Activated CD4-positive, alpha-beta T cell treated with anti-CD3 and anti-CD28 coated beads for 36 hours (primary cell): ENCODE results near the gene ZFYVE28. TPM values are rescaled to one million over a fixed set of nuclear protein-coding genes. Genes with fewer than 3 reads are reported as not detected.

ENCODE experiments used
- ATAC-seq: fragments of 200-7000 bp; cut with Tn5 transposase; one replicate; pipeline ENCODE4 v1.10.0; 2021; ENCODE audit warnings: mild to moderate bottlenecking, moderate library complexity
- CTCF ChIA-PET: fragments of 350-600 bp; sonication (Branson Sonifier 250); formaldehyde crosslinking; loops from one replicate; lab custom pipeline; 2021; ENCODE audit warnings: antibody characterized with exemption; lab: Charles Lee
- POLR2A ChIA-PET: fragments of 350-600 bp; sonication (Branson Sonifier 250); formaldehyde crosslinking; loops from one replicate; lab custom pipeline; 2021; ENCODE audit warnings: antibody characterized with exemption, inconsistent platforms; lab: Charles Lee
- DNase-seq: peaks from one replicate; pipeline ENCODE4 v3.0.0-alpha.2; 2020
- H3K27ac Mint-ChIP-seq: one replicate; pipeline ENCODE4 v1.8.0; 2021; ENCODE audit warnings: mixed read lengths
- H3K27me3 Mint-ChIP-seq: one replicate; pipeline ENCODE4 v1.8.0; 2021; ENCODE audit warnings: mixed read lengths
- H3K36me3 Mint-ChIP-seq: one replicate; pipeline ENCODE4 v1.8.0; 2021; ENCODE audit warnings: low read depth, mixed read lengths
- H3K4me1 Mint-ChIP-seq: one replicate; pipeline ENCODE4 v1.8.0; 2021; ENCODE audit warnings: mixed read lengths
- H3K4me3 Mint-ChIP-seq: one replicate; pipeline ENCODE4 v1.8.0; 2021; ENCODE audit warnings: mild to moderate bottlenecking, moderate library complexity, mixed read lengths
- H3K9me3 Mint-ChIP-seq: one replicate; pipeline ENCODE4 v1.8.0; 2021; ENCODE audit warnings: low read depth, mixed read lengths
- intact Hi-C, 2 experiments: fragments of 100-400 bp; cut with DNase I in 1 of 2; cut with micrococcal nuclease in 1 of 2; formaldehyde crosslinking; loops; one replicate each; pipeline versions ENCODE4 v1.14.2 to v1.15.1; 2022 to 2024; cut with DNase I, micrococcal nuclease
- total RNA-seq, 2 experiments: library from RNA; stranded (reverse); gene quantifications; one replicate each; pipeline ENCODE4 v1.2.3, GENCODE V29; 2021

The ZFYVE28 gene
- total RNA-seq, 2 experiments from 2014 or later, result 8.7 to 9.3 TPM

DNA sequence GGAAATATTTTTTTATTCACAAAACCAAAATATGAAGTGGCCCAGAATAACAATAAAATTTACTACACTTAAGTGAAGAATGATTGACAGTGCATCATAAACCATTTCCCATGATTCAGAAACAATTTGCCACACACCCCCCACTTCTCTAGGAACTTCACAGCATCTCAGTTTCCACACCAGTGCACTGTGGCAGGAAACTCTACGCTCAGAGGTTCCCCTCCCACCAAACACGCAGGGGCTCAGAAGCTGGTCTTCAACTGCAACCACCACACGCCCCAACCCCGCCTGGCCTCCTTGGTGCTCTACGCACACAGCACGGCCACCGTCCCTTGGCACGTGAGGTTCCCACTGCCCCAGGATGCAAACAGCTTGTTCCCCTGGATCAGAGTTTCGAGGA is 63.7 kb downstream of the ZFYVE28 start:
- Mint-ChIP-seq H3K4me3 (no peak overlapping the region), H3K4me1 (peaks cover 6% of the 10 kb centered on the region), H3K36me3 (no peaks in the 10 kb centered on the region), H3K27me3 (no peaks in the 10 kb centered on the region), H3K27ac (no peak overlapping the region), H3K9me3 (no peaks in the 10 kb centered on the region)
- intact Hi-C loops, result loop anchor here (1.0 to 5.0 kb wide), 2 partner anchors 132 to 134 kb away; no protein-coding TSS in a partner anchor
- ATAC-seq (no peak), DNase-seq (no peak)
- ChIA-PET CTCF (interaction anchor here (0.6 kb wide), 1 partner anchor 129 kb away, joined by 4 read pairs; no protein-coding TSS in a partner anchor), POLR2A (no interaction called here)

DNA sequence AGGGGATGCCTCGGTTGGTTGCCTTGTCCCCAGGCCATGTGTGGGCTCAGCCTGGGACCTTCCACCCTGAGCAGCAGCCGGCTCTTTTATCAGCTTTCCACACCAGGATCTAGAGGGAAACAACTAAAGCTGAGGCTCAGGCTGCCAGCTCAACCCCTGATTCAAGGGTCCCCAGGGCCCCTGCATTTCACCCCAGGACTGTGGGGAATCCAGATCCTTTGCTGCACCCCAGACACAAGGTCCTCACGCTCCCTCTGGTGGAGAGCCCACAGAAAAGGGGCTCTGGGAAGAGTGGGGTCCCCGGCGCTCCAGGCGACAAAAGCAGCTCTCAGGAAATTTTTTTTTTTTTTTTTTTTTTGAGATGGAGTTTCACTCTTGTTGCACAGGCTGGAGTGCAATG is 64.3 kb downstream of the ZFYVE28 start:
- CTCF ChIA-PET, result interaction anchor here (0.5 to 0.6 kb wide), 2 partner anchors 129 to 226 kb away, joined by 3 to 4 read pairs; no protein-coding TSS in a partner anchor
- intact Hi-C loops, result loop anchor here (1.0 to 5.0 kb wide), 2 partner anchors 132 to 134 kb away; no protein-coding TSS in a partner anchor
- POLR2A ChIA-PET, result no interaction called here
- H3K36me3 Mint-ChIP-seq, result no peaks in the 10 kb centered on the region
- ATAC-seq (peak; percentile 49), DNase-seq (peak; percentile 31)
- no peaks in the 10 kb centered on the region for H3K9me3 Mint-ChIP-seq
- H3K4me1 Mint-ChIP-seq, result peaks cover 6% of the 10 kb centered on the region
- H3K27ac Mint-ChIP-seq, result no peak overlapping the region
- no peaks in the 10 kb centered on the region for H3K27me3 Mint-ChIP-seq
- H3K4me3 Mint-ChIP-seq, result no peak overlapping the region

DNA sequence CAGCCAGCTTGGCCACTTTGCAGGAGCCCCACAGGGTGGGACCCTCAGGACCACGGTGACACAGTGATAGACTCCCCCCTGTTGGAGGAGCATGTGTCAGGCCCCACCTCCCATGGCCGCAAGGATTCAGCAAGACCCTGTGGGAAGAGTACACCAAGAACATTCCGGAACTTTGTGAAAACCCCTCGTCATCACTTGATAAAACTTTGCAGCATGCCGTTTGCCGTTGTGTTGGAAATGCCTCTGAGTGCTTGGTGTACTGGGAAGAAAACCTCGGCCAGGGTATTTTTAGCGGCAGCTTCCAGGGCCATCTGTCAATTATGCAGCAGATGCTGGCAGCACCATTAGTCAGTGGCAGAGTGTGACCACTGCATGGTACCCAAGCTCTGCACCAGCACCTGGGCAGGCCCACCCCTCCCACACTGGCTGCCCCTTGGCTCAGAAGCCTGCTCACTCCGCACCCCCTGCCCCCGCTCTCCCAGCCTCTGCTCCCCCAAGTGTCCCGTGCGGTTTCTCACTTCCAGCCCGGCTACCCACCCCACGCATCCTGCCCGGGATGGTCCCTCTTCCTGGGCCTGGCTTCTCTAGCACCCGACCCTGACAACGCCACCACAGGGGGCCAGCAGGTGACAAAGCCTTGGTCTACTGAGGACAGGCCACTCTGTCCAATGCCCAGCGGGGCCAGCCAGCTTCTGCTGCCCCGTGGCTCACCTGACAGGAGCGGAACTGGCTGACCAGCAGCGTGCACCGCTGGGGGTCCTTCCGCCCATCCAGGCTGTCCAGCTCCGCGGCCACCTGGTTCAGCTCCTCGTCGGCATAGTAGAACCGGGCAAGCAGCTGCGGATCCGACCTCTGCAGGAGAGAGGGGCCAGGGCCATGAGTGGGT is 65.0 kb downstream of the ZFYVE28 start:
- CTCF ChIA-PET, result no interaction called here
- no peak overlapping the region for H3K4me3 Mint-ChIP-seq
- H3K27ac Mint-ChIP-seq, result no peak overlapping the region
- no peak for ATAC-seq
- no peaks in the 10 kb centered on the region for H3K9me3 Mint-ChIP-seq
- POLR2A ChIA-PET, result no interaction called here
- no peak for DNase-seq
- intact Hi-C loops, result loop anchor here (1.0 to 5.0 kb wide), 2 partner anchors 131 to 133 kb away; no protein-coding TSS in a partner anchor
- no peaks in the 10 kb centered on the region for H3K36me3 Mint-ChIP-seq
- peaks cover 6% of the 10 kb centered on the region for H3K4me1 Mint-ChIP-seq
- no peaks in the 10 kb centered on the region for H3K27me3 Mint-ChIP-seq

DNA sequence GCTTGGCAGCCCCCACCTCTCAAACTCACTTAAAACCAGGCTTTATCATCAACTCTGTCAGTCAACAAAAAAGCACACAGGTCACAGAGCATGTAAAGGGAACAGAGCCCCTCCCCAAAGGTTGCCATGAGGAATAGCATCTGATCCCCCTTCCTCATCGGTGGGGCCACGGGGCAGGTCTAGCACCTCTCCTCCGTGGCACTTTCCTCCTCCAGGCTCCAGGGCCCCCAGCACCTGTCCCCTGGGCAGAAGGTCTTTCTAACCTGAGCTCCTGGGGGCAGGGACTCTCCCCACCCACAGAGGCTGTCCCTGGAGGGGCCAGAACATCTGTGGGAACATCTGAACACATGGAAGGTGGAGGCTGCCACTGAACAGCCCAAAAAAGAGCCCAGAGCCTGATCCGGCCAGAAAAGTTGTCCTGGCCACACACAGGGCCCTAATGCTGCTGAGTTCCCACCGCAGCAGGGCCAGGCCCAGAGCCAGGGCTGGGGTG is 65.7 kb downstream of the ZFYVE28 start:
- no peak overlapping the region for H3K27ac Mint-ChIP-seq
- DNase-seq (no peak), ATAC-seq (no peak)
- no peak overlapping the region for H3K4me3 Mint-ChIP-seq
- ChIA-PET POLR2A (no interaction called here), CTCF (interaction anchor here (0.5 kb wide), 1 partner anchor 142 kb away, joined by 4 read pairs; no protein-coding TSS in a partner anchor)
- H3K9me3 Mint-ChIP-seq, result no peaks in the 10 kb centered on the region
- intact Hi-C loops, result loop anchor here in 1 of 2 experiments (5.0 kb wide), 1 partner anchor 130 kb away; no protein-coding TSS in a partner anchor
- no peaks in the 10 kb centered on the region for H3K36me3 Mint-ChIP-seq
- no peaks in the 10 kb centered on the region for H3K27me3 Mint-ChIP-seq
- peaks cover 8% of the 10 kb centered on the region for H3K4me1 Mint-ChIP-seq

DNA sequence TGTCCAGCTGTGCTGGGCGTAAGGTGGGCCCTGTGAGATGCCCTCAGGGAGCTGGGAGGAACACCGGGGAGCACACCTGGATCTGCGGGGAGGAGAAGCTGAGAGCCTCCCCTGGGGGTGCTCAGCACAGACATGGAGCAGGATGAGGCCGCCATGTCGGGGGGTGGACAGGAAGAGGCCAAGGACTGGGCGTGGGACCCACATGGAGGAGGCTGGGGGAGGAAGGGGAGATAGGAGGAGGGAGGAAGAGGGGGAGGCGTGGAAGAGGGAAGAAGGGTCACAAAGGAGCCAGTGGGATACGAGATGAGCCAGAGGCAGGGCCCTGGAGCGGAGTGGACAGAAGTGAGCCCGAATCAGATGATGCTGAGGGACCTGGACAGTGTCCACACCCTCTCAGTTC is 66.3 kb downstream of the ZFYVE28 start:
- H3K4me1 Mint-ChIP-seq, result peaks cover 14% of the 10 kb centered on the region
- POLR2A ChIA-PET, result no interaction called here
- H3K4me3 Mint-ChIP-seq, result no peak overlapping the region
- intact Hi-C loops, result loop anchor here in 1 of 2 experiments (5.0 kb wide), 1 partner anchor 130 kb away; no protein-coding TSS in a partner anchor
- ATAC-seq, result no peak
- CTCF ChIA-PET, result interaction anchor here (0.5 kb wide), 1 partner anchor 141 kb away, joined by 4 read pairs; no protein-coding TSS in a partner anchor
- H3K36me3 Mint-ChIP-seq, result no peaks in the 10 kb centered on the region
- no peak for DNase-seq
- H3K9me3 Mint-ChIP-seq, result no peaks in the 10 kb centered on the region
- no peaks in the 10 kb centered on the region for H3K27me3 Mint-ChIP-seq
- no peak overlapping the region for H3K27ac Mint-ChIP-seq

DNA sequence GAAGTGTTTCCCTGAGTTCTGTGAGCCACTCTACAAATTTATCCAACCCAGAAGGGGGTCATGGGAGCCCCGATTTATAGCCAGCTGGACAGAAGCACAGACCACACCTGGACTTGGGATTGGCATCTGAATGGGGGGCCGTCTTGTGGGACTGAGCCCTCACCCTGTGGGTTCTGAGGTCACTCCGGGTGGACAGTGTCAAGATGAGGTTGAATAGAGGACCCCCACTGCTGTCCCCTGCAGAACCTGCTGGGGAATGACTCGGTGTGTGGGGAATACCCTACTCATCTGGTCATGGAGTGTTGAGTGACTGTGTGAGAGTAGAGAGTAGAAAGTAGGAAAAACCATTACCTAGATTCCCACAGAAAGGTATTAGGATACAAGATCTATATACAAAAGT is 67.5 kb downstream of the ZFYVE28 start:
- Mint-ChIP-seq H3K9me3 (no peaks in the 10 kb centered on the region), H3K36me3 (no peaks in the 10 kb centered on the region), H3K4me3 (no peak overlapping the region), H3K27ac (no peak overlapping the region), H3K27me3 (no peaks in the 10 kb centered on the region), H3K4me1 (peaks cover 15% of the 10 kb centered on the region)
- no peak for ATAC-seq
- POLR2A ChIA-PET, result no interaction called here
- CTCF ChIA-PET, result interaction anchor here (0.9 kb wide), 1 partner anchor 45 kb away, joined by 3 read pairs; no protein-coding TSS in a partner anchor
- intact Hi-C loops, result loop anchor here in 1 of 2 experiments (5.0 kb wide), 1 partner anchor 129 kb away; no protein-coding TSS in a partner anchor
- no peak for DNase-seq

DNA sequence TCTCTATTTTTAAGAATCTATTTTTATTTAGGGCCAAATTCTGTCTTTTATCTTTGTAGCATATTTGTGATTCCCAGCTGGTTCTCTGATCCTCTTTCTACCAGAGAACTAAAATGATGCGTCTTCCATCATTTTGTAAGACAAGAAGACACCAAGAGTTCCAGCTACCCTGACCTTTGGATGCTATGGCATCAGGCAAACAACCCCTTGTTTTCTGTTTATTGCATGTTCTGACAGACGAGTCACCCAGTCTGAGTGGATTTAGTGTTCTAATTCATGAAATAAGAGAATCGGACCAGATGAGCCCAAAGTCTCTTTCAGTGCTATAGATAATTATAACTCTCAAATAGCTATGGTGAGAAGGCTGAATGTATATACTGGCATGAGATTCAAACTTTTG is 69.7 kb downstream of the ZFYVE28 start:
- Mint-ChIP-seq H3K27me3 (no peaks in the 10 kb centered on the region), H3K4me3 (no peak overlapping the region), H3K4me1 (peaks cover 9% of the 10 kb centered on the region), H3K9me3 (no peaks in the 10 kb centered on the region), H3K36me3 (peaks cover 8% of the 10 kb centered on the region), H3K27ac (no peak overlapping the region)
- POLR2A ChIA-PET, result no interaction called here
- intact Hi-C loops, result no loop called here
- DNase-seq (no peak), ATAC-seq (no peak)
- CTCF ChIA-PET, result interaction anchor here (0.5 kb wide), 1 partner anchor 217 kb away, joined by 3 read pairs; no protein-coding TSS in a partner anchor

DNA sequence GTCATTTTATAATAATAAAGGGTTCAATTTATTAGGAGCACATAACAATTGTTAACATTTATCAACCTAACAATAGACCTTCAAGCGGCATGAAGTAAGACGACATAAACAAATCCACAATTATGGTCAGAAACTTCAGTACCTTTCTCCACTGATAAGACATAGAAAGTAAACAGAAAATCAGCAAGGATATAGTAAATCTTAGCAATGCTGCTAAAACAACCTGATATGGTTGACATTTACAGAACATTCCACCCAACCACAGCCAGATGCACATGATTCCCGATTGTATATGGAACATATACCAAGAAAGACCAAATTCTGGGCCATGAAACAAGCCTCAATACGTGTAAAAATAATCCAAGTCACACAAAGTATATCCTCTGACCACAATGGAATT is 71.3 kb downstream of the ZFYVE28 start:
- peaks cover 9% of the 10 kb centered on the region for H3K4me1 Mint-ChIP-seq
- ChIA-PET POLR2A (no interaction called here), CTCF (no interaction called here)
- H3K27me3 Mint-ChIP-seq, result no peaks in the 10 kb centered on the region
- peaks cover 13% of the 10 kb centered on the region for H3K36me3 Mint-ChIP-seq
- intact Hi-C loops, result no loop called here
- ATAC-seq (no peak), DNase-seq (no peak)
- H3K9me3 Mint-ChIP-seq, result no peaks in the 10 kb centered on the region
- H3K4me3 Mint-ChIP-seq, result no peak overlapping the region
- no peak overlapping the region for H3K27ac Mint-ChIP-seq

DNA sequence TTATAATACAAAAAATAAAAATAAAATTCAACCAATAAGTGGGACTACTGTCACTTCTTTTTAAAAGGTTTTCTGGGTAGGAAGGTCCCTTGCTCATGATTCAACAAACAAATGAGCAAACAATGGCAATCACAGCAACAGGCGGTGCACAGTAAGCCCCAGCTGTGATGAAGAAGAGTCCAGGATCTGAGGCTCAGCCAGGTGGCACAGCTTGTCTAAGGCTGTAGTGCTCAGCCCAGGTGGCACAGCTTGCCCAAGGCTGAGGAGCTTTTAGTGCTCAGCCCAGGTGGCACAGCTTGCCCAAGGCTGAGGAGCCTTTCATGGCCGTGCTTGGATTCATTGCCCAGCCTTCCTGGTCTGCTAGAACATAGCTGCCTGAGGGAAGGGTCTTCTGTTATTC is 75.0 kb downstream of the ZFYVE28 start:
- CTCF ChIA-PET, result no interaction called here
- DNase-seq (peak; percentile 2), ATAC-seq (no peak)
- Mint-ChIP-seq H3K27me3 (no peaks in the 10 kb centered on the region), H3K4me1 (peaks cover 9% of the 10 kb centered on the region), H3K27ac (no peak overlapping the region), H3K9me3 (no peaks in the 10 kb centered on the region), H3K4me3 (no peak overlapping the region), H3K36me3 (peaks cover 13% of the 10 kb centered on the region)
- POLR2A ChIA-PET, result interaction anchor here (0.6 kb wide), 1 partner anchor 387 kb away, joined by 6 read pairs; no protein-coding TSS in a partner anchor
- intact Hi-C loops, result no loop called here

DNA sequence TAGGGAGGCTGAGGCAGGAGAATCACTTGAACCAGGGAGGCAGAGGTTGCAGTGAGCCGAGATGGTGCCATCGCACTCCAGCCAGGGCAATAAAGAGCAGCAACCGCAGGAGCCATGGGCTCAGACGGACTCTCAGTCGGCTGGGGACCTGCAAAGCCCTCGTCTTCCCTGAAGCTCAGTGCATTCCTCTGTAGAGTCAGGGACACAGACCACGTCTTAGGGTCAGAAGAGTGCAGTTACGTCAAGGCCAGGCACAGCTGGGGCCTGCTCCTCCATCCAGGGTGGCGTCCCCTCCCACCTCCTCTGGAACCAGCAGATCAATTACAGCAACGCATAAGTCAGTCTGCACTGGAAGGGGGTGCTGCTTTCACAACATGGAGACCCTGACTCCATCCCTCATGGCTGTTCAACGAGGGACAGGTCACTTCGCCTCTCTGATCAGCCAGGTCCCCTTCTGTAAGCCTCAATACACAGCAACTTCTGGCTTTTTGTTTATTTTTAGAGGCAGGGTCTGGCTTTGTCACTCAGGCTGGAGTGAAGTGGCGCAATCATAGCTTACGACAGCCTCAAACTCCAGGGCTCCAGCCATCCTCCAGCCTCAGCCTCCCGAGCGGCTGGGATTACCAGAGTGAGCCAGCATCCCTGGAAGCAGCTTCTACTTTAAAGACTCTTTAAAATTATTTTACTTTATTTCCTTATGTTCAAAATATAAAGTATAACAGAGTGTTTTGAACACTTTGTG is 76.4 kb downstream of the ZFYVE28 start:
- POLR2A ChIA-PET, result interaction anchor here (0.6 kb wide), 1 partner anchor 845 kb away, joined by 3 read pairs; no protein-coding TSS in a partner anchor

More for the DNA sequence above, 76.4 kb downstream of the ZFYVE28 start:
- Mint-ChIP-seq H3K27me3 (no peaks in the 10 kb centered on the region), H3K4me1 (peaks cover under 1% of the 10 kb centered on the region), H3K4me3 (no peak overlapping the region), H3K27ac (no peak overlapping the region), H3K9me3 (no peaks in the 10 kb centered on the region), H3K36me3 (peaks cover 13% of the 10 kb centered on the region)
- intact Hi-C loops, result no loop called here
- ATAC-seq, result no peak
- no peak for DNase-seq
- CTCF ChIA-PET, result no interaction called here
